OCI-LY3 (cell line): Measurements from ENCODE around the gene INF2.

Experiments
- H2AFZ ChIP-seq: fragments of 200-600, 300-600 bp; shearing (Covaris generic); 2 replicates; pipeline ENCODE4 v1.6.0; 2014; ENCODE audit warnings: antibody characterized with exemption, low read depth, low read length
- H3K27ac ChIP-seq: fragments of 200-600, 300-600 bp; sonication (generic); 2 replicates; pipeline ENCODE4 v1.5.1; 2014; ENCODE audit warnings: mild to moderate bottlenecking, low read length, moderate library complexity, mixed read lengths
- H3K27me3 ChIP-seq: fragments of 200-600, 300-600 bp; sonication (generic); 2 replicates; pipeline ENCODE4 v1.6.1; 2014; ENCODE audit warnings: low read depth, low read length, mixed read lengths
- H3K36me3 ChIP-seq: fragments of 200-600, 300-600 bp; sonication (generic); replicated peaks from 2 replicates; pipeline ENCODE3; 2014; ENCODE audit warnings: low read depth, low read length, mixed read lengths
- H3K4me1 ChIP-seq: fragments of 300-600, 200-600 bp; sonication (generic); 2 replicates; pipeline ENCODE4 v1.6.1; 2014; ENCODE audit warnings: low read length, mixed read lengths
- H3K4me2 ChIP-seq: fragments of 200-600, 300-600 bp; sonication (generic); 2 replicates; pipeline ENCODE4 v1.6.1; 2014; ENCODE audit warnings: low read length, mixed read lengths
- H3K4me3 ChIP-seq: fragments of 300-600, 200-600 bp; sonication (generic); 2 replicates; pipeline ENCODE4 v1.5.1; 2014; ENCODE audit warnings: antibody characterized with exemption, mild to moderate bottlenecking, low read length, moderate library complexity
- H3K79me2 ChIP-seq: fragments of 300-600, 200-600 bp; shearing (Covaris generic); 2 replicates; pipeline ENCODE4 v1.6.1; 2014; ENCODE audit warnings: mild to moderate bottlenecking, low read length, mixed read lengths
- H3K9ac ChIP-seq: fragments of 300-600, 200-600 bp; shearing (Covaris generic); 2 replicates; pipeline ENCODE4 v1.6.0; 2014; ENCODE audit warnings: mild to moderate bottlenecking, low read length, moderate library complexity
- H3K9me3 ChIP-seq: fragments of 200-600, 300-600 bp; shearing (Covaris generic); 2 replicates; pipeline ENCODE4 v1.6.1; 2014; ENCODE audit warnings: low read length, mixed read lengths; ENCODE audit not compliant: insufficient read depth
- H4K20me1 ChIP-seq: fragments of 200-600, 300-600 bp; sonication (generic); 2 replicates; pipeline ENCODE4 v1.6.1; 2016; ENCODE audit warnings: low read length, mixed read lengths; ENCODE audit not compliant: insufficient read depth
- EZH2phosphoT487 ChIP-seq: fragments of 200-600 bp; shearing (Covaris generic); IDR thresholded peaks from 2 replicates; pipeline ENCODE4 v1.6.1; 2018; ENCODE audit warnings: antibody characterized with exemption, mixed run types, low read depth
- TF ChIP-seq, protein P1 (sequence below): fragments of 200-600, 300-600 bp; sonication (generic); IDR thresholded peaks from 2 replicates; pipeline ENCODE4 v1.5.1; 2014; ENCODE audit warnings: antibody characterized with exemption, low read length, low read depth

The INF2 gene

GRCh38 chr14:104751539-104752422 lies 62.4 kb downstream of the INF2 start:
- Histone ChIP-seq H4K20me1 (no peaks in the 10 kb centered on the region), H3K4me1 (peaks cover 19% of the 10 kb centered on the region), H3K9ac (peak overlapping the region; percentile 89), H3K4me3 (peak overlapping the region; percentile 94), H3K4me2 (peak overlapping the region; percentile 95), H3K27ac (peak overlapping the region; percentile 85), H3K27me3 (no peaks in the 10 kb centered on the region), H3K79me2 (peaks cover 40% of the 10 kb centered on the region), H3K9me3 (no peaks in the 10 kb centered on the region), H2AFZ (peak overlapping the region; percentile 93; the same call in 1 of the 2 replicates), H3K36me3 (peaks cover 5% of the 10 kb centered on the region)
- no peak for TF ChIP-seq EZH2phosphoT487
- TF ChIP-seq, protein P1, sequence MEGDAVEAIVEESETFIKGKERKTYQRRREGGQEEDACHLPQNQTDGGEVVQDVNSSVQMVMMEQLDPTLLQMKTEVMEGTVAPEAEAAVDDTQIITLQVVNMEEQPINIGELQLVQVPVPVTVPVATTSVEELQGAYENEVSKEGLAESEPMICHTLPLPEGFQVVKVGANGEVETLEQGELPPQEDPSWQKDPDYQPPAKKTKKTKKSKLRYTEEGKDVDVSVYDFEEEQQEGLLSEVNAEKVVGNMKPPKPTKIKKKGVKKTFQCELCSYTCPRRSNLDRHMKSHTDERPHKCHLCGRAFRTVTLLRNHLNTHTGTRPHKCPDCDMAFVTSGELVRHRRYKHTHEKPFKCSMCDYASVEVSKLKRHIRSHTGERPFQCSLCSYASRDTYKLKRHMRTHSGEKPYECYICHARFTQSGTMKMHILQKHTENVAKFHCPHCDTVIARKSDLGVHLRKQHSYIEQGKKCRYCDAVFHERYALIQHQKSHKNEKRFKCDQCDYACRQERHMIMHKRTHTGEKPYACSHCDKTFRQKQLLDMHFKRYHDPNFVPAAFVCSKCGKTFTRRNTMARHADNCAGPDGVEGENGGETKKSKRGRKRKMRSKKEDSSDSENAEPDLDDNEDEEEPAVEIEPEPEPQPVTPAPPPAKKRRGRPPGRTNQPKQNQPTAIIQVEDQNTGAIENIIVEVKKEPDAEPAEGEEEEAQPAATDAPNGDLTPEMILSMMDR: no peak

- H3K4me3 ChIP-seq: peak overlapping the region; percentile 94
- H3K27ac ChIP-seq: peak overlapping the region; percentile 85
- peak overlapping the region; percentile 89 for H3K9ac ChIP-seq
- peak overlapping the region; percentile 93; the same call in 1 of the 2 replicates for H2AFZ ChIP-seq
- TF ChIP-seq, protein P1: no peak
- TF ChIP-seq EZH2phosphoT487: no peak
- H4K20me1 ChIP-seq: no peaks in the 10 kb centered on the region
- H3K4me1 ChIP-seq: peaks cover 19% of the 10 kb centered on the region
- H3K36me3 ChIP-seq: peaks cover 8% of the 10 kb centered on the region
- H3K9me3 ChIP-seq: no peaks in the 10 kb centered on the region
- no peaks in the 10 kb centered on the region for H3K27me3 ChIP-seq
- H3K4me2 ChIP-seq: peak overlapping the region; percentile 95
- H3K79me2 ChIP-seq: peaks cover 45% of the 10 kb centered on the region
Observed at GRCh38 chr14:104752423-104752734, 63.0 kb downstream of the INF2 start.

DNA sequence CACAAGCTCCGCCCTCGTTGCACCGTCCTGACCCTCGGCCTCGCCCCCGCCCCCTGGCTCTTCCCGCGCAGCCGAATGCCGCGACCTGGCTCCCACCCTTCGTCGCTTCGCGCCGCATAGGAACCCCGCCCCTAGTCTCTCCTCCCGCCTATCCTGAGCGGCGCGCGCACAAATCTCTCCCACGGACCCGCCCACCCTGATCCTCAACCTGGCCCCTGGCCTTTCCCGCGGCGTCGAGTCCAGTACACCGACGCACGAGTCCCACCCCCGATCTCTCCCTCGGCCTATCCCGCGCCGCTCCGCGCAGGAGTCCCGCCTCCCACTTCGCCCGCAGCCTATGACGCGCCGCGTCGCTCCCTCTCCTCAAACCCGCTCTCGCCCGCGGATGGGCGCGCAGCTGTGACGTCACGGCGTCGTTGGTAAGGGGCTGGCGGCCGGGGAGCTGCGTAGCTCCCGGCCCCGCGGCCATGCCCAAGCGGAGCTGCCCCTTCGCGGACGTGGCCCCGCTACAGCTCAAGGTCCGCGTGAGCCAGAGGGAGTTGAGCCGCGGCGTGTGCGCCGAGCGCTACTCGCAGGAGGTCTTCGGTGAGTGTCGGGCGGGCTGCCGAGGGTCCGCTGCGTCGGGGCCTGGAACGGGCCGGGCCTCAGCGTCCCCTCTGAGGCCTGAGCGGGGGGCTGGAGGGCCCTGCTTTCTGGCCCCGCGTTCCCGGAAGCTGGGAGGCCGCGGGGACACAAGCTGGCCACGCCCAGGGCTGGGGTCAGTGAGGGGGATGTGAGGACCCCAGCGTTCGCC lies 63.5 kb downstream of the INF2 start, which contains the start of gene SIVA1:
Gene SIVA1, plus strand, starts transcription at position 413 of the 793 bp plus-strand sequence. Its CDS starts 55 bp downstream, at position 468.
- Histone ChIP-seq H3K79me2 (peaks cover 45% of the 10 kb centered on the region), H3K27me3 (no peaks in the 10 kb centered on the region), H4K20me1 (no peaks in the 10 kb centered on the region; the same call in 1 of the 2 replicates), H3K27ac (peak within 1 kb of the TSS; percentile 85), H2AFZ (peak within 1 kb of the TSS; percentile 93; the same call in 1 of the 2 replicates), H3K4me2 (peak within 1 kb of the TSS; percentile 95), H3K9me3 (no peaks in the 10 kb centered on the region), H3K4me1 (peaks cover 19% of the 10 kb centered on the region), H3K4me3 (peak within 1 kb of the TSS; percentile 94), H3K9ac (peak within 1 kb of the TSS; percentile 89), H3K36me3 (peaks cover 10% of the 10 kb centered on the region)
- TF ChIP-seq, protein P1: no peak
- TF ChIP-seq EZH2phosphoT487: no peak
